Esophagus mucosa (tissue), 1 donor: Measurements from ENCODE around the gene MOGAT3. TPM values are rescaled to one million over a fixed set of nuclear protein-coding genes. Genes with fewer than 3 reads are reported as not detected.

Experiments
- ATAC-seq: fragments of 200-7000 bp; cut with Tn5 transposase; one replicate; pipeline ENCODE4 v1.9.1; 2020
- total RNA-seq: library from RNA; stranded (reverse); gene quantifications from one replicate; pipeline ENCODE4 v1.2.4, GENCODE V29; 2023
- donor health status: DM: yes; HTN: yes; CAD: no.

MOGAT3 gene
- total RNA-seq, 1 donor from 2014 or later = not detected

- ATAC-seq = peak; percentile 9
Measured at GRCh38 chr7:101172005-101172853, 28.6 kb downstream of the MOGAT3 start.

DNA sequence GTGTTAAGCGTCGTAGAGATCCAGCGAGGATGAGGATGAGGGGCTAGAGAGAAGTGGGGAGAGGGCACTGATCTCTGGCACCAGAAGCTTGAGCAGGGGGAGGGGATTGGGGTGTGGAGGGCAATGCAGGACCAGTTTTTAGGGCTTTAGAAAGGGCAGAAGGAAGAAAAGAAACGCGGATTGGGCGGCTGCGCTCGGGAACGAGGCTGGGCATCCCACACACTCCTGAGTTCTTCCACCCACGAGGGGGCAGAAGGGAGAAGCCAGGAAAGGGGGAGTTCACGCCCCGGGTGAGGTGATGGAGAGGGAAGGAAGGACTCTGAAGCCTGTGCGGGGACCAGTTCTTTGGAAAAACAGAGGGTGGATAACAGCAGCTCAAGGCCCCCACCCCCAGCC lies 29.4 kb downstream of the MOGAT3 start:
- ATAC-seq = no peak

DNA sequence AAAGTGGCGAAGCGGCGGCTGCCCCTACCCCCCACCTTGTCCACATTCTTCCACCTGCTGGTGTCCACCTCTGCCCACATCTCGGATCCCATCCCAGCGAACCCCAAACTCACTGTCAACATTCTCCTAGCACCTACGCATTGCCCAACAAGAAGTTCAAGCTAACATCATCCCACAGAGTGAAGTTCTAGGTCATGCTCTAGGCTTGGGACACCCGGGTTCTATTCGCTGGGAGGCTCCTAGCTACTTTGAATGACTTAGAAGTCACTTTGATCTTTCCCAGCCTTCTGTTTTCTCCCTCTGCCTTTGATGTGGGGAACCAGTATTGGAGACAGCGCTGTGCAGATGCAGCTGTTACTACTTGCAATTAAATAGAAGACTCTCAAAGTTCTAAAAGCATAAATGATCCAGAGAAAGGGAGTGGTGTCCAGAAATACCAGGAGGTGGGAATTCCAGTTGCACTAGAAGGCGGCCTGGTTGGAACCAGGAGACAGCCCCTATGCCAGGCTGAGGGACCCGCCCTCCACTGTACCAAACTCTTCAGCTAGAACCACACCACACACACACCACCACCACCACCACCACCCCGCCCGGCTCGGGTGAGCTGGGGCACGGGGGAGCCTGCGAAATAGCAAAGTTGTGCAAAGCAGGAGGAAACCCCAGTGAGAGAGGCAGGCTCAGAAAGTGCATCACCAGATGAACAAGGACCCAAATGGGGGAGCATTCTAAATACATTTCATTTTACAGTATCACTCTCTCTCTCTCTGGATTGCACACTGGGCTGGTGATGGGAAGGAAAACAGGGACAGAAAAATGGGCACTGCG lies 30.0 kb downstream of the MOGAT3 start:
- ATAC-seq = no peak

GRCh38 chr7:101169838-101170551 lies 30.8 kb downstream of the MOGAT3 start:
- peak; percentile 36 for ATAC-seq

DNA sequence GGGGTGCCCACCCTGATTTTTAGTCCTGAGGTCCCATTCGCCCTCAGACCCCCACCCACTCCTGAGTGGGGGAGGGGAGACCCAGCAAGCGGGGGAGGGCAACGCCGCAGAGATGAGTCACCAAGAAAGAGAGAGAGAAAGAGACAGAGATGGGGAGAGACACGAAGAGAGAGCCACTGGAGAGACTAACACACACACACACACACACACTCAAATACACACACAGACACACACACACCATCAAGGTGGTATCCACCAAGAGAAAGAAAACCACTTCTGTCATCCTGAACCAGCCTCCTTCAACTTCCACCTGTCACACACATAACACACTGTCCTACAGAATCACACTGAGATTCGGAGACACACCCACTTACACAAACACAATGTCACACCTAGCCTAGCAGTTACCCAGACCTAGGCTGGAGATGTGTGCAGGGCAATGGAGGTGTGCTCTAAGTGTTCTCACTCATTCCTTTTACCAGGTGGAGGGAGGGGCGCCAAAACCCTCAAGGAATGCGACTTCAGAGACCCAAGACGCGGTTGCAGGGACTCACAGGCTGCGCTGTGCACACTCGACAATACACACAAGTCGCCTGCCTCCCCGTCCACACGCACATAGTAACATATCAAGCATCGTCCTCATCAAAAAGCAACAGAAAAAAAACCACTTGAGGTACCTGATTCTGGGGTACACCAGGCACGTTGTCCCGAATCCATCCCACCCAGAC lies 31.6 kb downstream of the MOGAT3 start:
- ATAC-seq = no peak

GRCh38 chr7:101168412-101169049 lies 32.3 kb downstream of the MOGAT3 start:
- no peak for ATAC-seq

GRCh38 chr7:101167645-101168411 lies 33.0 kb downstream of the MOGAT3 start:
- no peak for ATAC-seq

- ATAC-seq = no peak
Measured at GRCh38 chr7:101166909-101167644, 33.8 kb downstream of the MOGAT3 start.

DNA sequence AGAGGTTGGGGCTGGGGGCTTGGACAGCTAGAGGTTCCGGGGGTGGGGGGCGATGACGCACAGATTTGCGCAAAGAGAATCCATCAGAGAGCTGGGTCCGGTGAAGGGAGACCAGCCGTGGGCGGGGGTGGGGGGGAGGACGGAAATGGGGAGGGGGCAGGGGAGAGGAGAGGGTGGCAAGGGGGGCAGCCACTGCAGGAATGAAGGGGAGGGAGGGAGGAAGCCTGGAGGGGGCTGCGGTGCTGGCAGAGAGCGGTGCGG lies 34.3 kb downstream of the MOGAT3 start:
- ATAC-seq = no peak

- no peak for ATAC-seq
Measured at GRCh38 chr7:101165958-101166647, 34.7 kb downstream of the MOGAT3 start.

DNA sequence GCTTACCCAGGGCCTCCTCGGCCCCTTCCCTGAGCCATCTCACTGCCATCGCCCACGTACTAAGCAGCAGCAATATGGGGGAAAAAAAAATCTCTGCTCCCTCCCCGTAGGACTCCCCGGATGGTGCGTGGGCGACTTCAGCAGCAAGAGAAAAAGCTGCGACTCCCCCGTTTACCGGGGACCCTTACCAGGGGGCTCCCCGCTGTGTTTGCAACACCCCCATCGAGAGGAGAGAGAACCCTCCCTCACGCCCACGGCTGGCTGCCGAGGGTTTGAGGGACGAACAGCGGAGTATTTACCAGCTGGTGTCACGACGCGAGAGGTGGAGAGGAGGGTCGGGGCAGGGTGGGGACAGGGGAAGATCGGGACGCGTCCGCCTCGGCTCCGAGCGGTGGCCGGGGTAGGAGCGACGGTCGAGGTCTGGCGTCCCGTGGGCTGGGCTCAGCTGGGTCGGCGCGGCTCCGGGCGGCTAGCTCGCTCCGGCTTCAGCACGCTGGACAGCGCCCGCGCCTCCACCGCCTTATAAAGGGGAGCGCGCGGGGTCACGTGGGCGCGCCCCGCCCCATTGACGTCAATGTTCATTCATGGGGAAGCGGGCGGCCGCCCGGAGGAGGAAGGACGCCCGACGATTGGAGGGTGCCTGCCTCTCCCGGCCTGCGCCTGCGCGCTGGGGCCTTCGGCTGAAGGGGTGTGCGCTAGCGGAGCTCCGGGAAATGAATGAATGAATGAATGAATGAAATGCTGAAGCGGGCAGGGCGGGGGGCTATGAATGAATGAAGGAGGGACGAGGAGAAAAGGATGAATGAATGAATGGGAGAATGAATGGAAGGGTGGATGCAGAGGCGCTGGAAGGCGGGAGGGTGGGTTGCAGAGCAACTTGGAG lies 35.5 kb downstream of the MOGAT3 start, which contains the start of gene VGF:
Gene VGF, minus strand, starts transcription at position 495 of the 883 bp plus-strand sequence. CDS start 726 bp downstream, outside the sequence.
- peak; percentile 91 for ATAC-seq

DNA sequence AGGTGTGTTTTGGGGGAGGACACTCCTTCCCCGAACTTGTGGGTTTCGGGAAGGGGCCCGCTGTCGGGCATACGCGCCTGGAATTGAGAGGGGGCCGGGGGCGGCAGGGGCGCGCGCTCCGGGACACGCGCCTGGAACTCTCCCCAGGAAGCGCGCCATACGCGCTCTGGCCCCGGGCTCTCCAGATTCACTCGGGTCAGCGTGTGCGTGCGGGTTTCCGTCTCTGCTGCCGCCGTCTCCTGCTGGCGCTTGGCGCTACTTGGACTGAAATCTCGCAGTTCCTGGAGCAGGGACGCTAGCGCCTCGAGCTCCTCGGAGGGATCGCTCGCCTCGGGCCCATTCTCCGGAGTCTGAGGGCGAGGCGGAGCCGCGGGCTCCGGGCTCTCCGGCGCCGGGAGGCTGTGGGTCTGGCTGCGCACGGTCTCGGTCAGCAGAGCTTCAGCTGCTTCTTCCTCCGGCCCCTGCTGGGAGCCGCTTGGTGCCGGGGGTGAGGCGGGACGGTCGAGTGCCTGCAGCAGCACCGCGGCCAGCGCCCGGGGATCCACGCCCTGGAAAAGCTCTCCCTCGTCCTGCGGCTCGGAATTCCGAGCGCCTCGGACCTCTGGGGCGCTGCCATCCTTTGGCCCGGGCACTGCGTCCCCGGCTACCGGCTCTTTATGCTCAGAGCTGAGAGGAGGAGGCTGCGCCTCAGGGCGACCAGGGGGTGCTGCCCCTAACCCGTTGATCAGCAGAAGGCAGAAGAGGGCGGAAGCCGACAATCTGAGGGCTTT lies 36.6 kb downstream of the MOGAT3 start:
- ATAC-seq = no peak

- ATAC-seq = no peak
Measured at GRCh38 chr7:101163279-101164070, 37.4 kb downstream of the MOGAT3 start.

- ATAC-seq = peak; percentile 40
Measured at GRCh38 chr7:101162551-101163278, 38.1 kb downstream of the MOGAT3 start.

GRCh38 chr7:101161692-101162471 lies 39.0 kb downstream of the MOGAT3 start:
- no peak for ATAC-seq
